GM12878 (cell line): Measurements from ENCODE around the gene OGFR.

Source experiments
- ATF3 ChIP-seq: IDR thresholded peaks from 2 replicates; pipeline ENCODE4 v1.6.1; 2011; ENCODE audit warnings: low read depth, mild to moderate bottlenecking, low read length, moderate library complexity, borderline replicate concordance; ENCODE audit errors: extremely low read depth
- CEBPB ChIP-seq, 2 experiments: fragments of 150-350 bp in 1 of 2; IDR thresholded peaks; 2 replicates each; pipeline ENCODE4 v1.6.1; 2012 to 2014; ENCODE audit warnings: low read depth in 2 of 2, low read length in 2 of 2, borderline replicate concordance in 1 of 2, inconsistent platforms in 1 of 2
- CTCF ChIP-seq, 3 experiments: IDR thresholded peaks in 2 of 3; conservative IDR thresholded peaks in 1 of 3; 2 replicates each; pipeline ENCODE4 v1.5.1; 2011; ENCODE audit warnings: low read depth in 3 of 3, low read length in 3 of 3, mild to moderate bottlenecking in 3 of 3, control low read depth in 2 of 3, moderate library complexity in 2 of 3, inconsistent platforms in 1 of 3, mixed read lengths in 1 of 3; ENCODE audit not compliant: control insufficient read depth in 2 of 3, insufficient read depth in 1 of 3; ENCODE audit errors: extremely low read depth in 1 of 3
- EZH2 ChIP-seq: IDR thresholded peaks from 2 replicates; pipeline ENCODE4 v1.6.1; 2012; ENCODE audit warnings: low read depth, mild to moderate bottlenecking, control low read depth, inconsistent platforms, low read length, borderline replicate concordance; ENCODE audit not compliant: control insufficient read depth
- HCFC1 ChIP-seq: fragments of 150-350 bp; IDR thresholded peaks from 2 replicates; pipeline ENCODE4 v1.6.1; 2014; ENCODE audit warnings: low read length
- NFYB ChIP-seq: IDR thresholded peaks from 2 replicates; pipeline ENCODE4 v1.6.1; 2011; ENCODE audit warnings: low read depth, mild to moderate bottlenecking, low read length, improper control_type of control experiment, moderate library complexity; ENCODE audit not compliant: insufficient read depth
- RBBP5 ChIP-seq: fragments of 200-600 bp; sonication (generic); conservative IDR thresholded peaks from 2 replicates; pipeline ENCODE4 v1.6.1; 2016

GRCh38 chr20:62829231-62830230, 24.9 kb downstream of the OGFR start:
- no peak for TF ChIP-seq CEBPB (IDR thresholded peaks at IDR 0.05; ENCODE audit: borderline replicate concordance in 1 of 2, low read depth in 2 of 2, low read length in 2 of 2)
- TF ChIP-seq NFYB, result no peak
- TF ChIP-seq HCFC1, result no peak
- no peak for TF ChIP-seq CTCF (IDR thresholded peaks at IDR 0.05 in 2 of 3, conservative IDR thresholded peaks at IDR 0.05 in 1 of 3; ENCODE audit: control insufficient read depth in 2 of 3, extremely low read depth in 1 of 3, insufficient read depth in 1 of 3, low read depth in 3 of 3, low read length in 3 of 3)
- TF ChIP-seq EZH2, result no peak
- TF ChIP-seq RBBP5, result no peak
- TF ChIP-seq ATF3, result no peak
